ENCODE data around the gene SPTLC3.

Gene SPTLC3

DNA sequence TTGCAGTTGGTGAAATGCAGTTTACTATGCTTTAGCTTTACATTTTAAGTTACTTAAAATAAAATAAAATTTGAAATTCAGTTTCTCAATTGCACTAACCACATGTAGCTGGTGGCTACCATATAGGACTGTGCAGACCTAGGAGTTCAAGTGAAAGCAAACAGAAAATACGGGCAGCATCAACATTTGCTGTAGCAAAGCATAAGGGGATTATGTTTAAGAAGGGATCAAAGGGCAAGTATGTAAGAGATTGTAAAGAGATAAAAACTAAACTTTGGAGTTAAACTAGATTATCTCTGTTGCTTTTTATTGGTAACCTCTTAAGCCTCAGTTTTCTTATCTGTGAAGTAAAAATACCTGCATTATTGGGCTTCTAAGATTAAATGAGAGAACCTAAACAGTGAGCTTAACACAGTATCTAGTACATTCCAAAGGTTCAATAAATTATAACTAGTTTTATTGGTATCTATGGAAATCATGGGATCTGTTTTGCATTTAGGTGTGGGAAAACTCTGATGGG, 81.2 kb downstream of the SPTLC3 start:
- Histone ChIP-seq H3K27ac (no peak overlapping the region), H3K4me3 (no peak overlapping the region)
- TF ChIP-seq, protein P1, sequence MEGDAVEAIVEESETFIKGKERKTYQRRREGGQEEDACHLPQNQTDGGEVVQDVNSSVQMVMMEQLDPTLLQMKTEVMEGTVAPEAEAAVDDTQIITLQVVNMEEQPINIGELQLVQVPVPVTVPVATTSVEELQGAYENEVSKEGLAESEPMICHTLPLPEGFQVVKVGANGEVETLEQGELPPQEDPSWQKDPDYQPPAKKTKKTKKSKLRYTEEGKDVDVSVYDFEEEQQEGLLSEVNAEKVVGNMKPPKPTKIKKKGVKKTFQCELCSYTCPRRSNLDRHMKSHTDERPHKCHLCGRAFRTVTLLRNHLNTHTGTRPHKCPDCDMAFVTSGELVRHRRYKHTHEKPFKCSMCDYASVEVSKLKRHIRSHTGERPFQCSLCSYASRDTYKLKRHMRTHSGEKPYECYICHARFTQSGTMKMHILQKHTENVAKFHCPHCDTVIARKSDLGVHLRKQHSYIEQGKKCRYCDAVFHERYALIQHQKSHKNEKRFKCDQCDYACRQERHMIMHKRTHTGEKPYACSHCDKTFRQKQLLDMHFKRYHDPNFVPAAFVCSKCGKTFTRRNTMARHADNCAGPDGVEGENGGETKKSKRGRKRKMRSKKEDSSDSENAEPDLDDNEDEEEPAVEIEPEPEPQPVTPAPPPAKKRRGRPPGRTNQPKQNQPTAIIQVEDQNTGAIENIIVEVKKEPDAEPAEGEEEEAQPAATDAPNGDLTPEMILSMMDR (IDR thresholded peaks at IDR 0.05): no peak
- no peak for DNase-seq (ENCODE audit: low spot score)

DNA sequence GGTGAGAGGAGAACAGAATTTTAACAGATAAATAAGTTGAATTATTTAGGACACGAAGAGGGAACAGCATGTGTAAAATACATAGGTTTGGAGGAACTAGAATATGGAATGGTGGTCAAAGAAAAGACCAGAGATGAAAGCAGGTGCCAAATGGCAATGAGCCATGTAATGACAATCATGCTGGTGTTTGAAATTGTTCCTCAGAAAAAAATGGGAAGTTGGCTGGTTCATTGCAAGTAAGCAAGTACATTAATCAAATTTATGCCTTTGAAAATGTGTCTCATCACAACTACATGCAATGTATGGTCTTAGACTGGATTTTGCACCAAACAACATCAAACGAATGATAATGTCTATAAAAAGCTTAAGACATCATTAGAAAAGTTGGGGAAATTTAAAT, 83.3 kb downstream of the SPTLC3 start:
- Histone ChIP-seq H3K4me3 (no peak overlapping the region), H3K27ac (no peak overlapping the region)
- TF ChIP-seq, protein P1 (IDR thresholded peaks at IDR 0.05): no peak
- no peak for DNase-seq (ENCODE audit: low spot score)

DNA sequence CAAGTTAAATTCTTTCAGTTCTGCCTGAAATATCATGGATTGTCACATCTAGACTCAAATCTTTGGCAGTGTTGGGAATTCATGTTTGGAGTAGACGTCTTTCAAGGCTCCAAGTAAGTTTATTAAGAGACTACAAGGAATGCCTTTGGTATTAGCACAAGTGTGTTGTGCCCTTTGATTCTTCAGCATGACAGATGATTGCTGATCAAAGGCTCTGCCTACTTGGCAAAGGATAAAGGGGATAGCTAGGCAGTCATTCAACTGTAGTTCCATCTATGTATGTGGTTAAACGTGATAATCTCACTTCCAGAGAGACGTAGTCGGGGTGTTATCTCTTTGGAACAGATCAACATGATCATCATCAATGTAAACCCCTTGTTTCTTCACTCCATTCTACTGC, 86.2 kb downstream of the SPTLC3 start:
- TF ChIP-seq, protein P1 (IDR thresholded peaks at IDR 0.05): no peak
- Histone ChIP-seq H3K27ac (no peak overlapping the region), H3K4me3 (no peak overlapping the region)
- no peak for DNase-seq (ENCODE audit: low spot score)

DNA sequence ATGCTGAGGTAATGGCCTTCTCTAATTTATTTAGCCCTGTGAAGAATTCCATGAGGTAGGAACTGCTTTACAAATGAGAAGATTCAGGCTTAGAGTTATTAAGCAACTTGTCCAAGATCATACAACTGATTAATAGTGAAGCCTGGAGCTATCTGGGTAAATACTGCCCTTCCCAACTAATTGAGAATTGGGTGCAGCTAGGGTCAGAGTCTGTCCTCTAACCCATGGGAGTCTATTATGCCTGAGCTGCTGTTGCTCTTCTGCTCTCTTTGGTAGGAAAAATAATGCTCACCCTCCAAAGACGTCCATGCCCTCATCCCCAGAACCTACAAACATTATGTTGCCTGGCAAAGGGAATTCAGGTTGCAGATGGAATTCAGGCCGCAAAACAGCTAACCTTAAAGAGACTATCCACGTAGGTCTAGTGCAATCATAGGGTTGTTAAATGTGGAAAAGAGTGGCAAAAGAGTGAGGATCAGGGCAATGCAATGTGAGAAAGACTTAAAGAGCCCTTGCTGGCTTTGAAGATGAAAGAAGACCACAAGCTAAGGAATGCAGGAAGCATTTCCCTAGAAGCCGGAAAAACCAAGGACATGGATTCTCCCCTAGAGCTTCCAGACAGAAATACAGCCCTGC, 90.1 kb downstream of the SPTLC3 start:
- Histone ChIP-seq H3K27ac (no peak overlapping the region), H3K4me3 (no peak overlapping the region)
- DNase-seq (ENCODE audit: low spot score): no peak
- TF ChIP-seq, protein P1 (IDR thresholded peaks at IDR 0.05): no peak

DNA sequence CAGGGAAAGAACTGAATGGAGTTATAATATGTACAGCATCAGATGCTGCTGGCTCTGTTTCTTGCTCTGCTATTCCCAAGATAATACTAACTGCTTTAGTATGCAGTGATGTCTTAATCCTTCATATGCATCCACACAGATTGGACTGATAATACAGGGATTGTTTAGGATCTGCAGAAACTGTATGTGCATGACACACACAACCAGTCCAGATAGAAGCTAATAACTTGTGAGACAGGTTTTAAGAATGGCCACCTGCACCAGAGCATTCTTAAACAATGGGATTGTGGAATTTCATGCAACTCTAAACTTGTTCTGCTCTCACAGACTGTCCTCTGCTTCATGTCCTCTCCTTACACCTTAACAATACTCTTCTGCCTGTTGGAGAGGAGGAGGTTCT, 90.9 kb downstream of the SPTLC3 start:
- TF ChIP-seq, protein P1 (IDR thresholded peaks at IDR 0.05): no peak
- H3K27ac ChIP-seq: no peak overlapping the region
- no peak for DNase-seq (ENCODE audit: low spot score)
- H3K4me3 ChIP-seq: no peak overlapping the region

DNA sequence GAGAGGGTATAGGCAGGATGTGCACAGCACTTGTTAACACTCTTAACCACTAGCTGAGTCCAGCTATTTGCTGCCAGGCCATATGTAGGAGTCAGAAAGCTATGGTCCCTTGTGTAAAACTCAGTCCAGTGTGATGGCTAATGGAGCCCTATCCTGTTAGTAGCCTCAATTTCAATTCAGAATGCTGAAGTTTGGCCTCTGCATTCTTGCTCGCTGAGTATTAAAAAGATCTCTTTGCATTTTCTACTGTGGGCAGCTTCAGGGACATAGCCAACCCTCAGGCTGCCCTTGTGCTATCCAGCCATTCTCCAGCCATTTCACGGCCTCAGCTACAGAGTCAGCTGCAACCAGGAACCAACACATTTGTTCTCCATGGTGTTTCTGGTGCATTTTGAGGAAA, 92.5 kb downstream of the SPTLC3 start:
- DNase-seq (ENCODE audit: low spot score): no peak
- TF ChIP-seq, protein P1 (IDR thresholded peaks at IDR 0.05): no peak
- Histone ChIP-seq H3K27ac (no peak overlapping the region), H3K4me3 (no peak overlapping the region)

DNA sequence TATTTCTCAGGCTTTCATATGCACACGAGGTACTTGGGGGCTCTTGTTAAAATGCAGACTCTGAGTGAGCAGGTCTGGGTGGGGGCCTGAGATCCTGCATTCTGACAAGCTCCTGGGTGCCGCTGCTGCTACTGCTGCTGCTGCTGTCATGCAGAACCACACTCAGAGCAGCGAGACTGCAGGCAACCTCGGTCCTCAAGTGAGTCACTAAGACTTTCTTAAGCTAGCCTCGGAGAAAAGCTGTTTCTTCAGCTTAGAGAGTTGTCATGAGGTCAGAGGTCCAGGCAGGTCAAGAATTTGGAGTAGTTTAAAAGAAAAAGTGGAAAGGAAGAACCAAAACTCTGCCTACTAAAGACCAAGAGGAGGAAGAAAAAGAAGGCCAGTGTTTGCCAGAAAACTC, 92.9 kb downstream of the SPTLC3 start:
- no peak for DNase-seq (ENCODE audit: low spot score)
- H3K4me3 ChIP-seq: no peak overlapping the region
- no peak overlapping the region for H3K27ac ChIP-seq
- TF ChIP-seq, protein P1 (IDR thresholded peaks at IDR 0.05): no peak
